ENCODE results near the gene CEP128.

CEP128 gene

DNA sequence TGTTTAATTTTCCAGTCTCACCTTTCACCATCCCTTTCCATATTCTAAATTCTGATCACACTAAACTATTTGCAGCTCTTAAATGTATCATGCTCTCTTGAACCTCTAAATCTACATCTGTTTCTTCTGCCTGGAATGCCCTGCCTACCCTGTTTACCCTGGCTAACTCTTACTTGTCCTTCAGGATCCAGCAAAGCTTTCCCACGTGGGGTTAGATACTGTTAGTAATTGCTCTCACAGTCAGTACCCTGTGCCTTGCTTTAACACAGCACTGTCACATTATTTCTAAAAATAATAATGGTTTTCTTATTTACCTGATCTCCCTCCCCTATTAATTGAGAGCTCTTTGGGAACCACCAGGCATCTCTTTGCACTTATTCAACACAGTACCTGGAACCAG, 333.0 kb downstream of the CEP128 start:
- H3K4me3 ChIP-seq (replicated peaks in 1 of 2; ENCODE audit: low read depth in 2 of 2, low read length in 2 of 2): no peak overlapping the region
- TF ChIP-seq, protein P1, sequence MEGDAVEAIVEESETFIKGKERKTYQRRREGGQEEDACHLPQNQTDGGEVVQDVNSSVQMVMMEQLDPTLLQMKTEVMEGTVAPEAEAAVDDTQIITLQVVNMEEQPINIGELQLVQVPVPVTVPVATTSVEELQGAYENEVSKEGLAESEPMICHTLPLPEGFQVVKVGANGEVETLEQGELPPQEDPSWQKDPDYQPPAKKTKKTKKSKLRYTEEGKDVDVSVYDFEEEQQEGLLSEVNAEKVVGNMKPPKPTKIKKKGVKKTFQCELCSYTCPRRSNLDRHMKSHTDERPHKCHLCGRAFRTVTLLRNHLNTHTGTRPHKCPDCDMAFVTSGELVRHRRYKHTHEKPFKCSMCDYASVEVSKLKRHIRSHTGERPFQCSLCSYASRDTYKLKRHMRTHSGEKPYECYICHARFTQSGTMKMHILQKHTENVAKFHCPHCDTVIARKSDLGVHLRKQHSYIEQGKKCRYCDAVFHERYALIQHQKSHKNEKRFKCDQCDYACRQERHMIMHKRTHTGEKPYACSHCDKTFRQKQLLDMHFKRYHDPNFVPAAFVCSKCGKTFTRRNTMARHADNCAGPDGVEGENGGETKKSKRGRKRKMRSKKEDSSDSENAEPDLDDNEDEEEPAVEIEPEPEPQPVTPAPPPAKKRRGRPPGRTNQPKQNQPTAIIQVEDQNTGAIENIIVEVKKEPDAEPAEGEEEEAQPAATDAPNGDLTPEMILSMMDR (IDR thresholded peaks at IDR 0.05; ENCODE audit: low read depth, low read length): no peak
- no peak for DNase-seq (ENCODE audit: low read depth in 2 of 2)

DNA sequence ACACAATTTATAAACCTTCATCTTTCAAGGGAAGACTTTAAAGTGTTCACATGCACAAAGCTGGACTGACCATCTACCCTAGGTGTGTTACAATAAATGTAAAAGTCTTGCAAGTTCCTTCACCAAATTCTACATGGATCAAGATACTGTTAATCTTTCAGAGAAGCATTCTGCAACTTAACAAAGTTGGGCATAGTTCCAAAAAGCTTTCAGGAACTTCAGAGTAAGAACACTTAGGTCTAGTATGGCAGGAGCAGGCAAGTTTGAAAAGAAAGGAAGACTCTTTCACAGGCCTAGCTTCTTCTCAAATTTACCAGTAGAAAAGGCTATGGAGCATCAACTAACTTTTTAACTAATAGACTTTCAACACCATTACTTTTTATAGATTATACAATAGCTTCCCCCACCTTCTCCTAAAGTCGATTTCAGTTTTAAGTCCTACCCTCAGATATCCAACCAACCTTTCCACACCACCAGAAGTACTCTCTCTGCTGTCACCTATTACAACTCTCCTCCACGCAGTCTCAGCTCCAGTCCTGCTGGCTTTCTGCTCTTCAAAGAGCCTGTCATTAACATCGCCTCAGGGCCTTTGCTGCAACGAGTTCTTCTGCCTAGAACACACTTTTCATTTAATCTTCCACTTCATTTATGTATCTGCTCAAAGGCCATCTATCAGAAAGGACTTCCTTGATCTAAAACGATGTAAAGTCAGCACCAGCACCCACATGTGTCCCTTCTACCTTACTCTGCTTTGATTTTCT, 333.9 kb downstream of the CEP128 start:
- TF ChIP-seq, protein P1 (IDR thresholded peaks at IDR 0.05; ENCODE audit: low read depth, low read length): no peak
- H3K4me3 ChIP-seq (replicated peaks in 1 of 2; ENCODE audit: low read depth in 2 of 2, low read length in 2 of 2): no peak overlapping the region
- DNase-seq (ENCODE audit: low read depth in 2 of 2): peak; percentile 28 to 84

DNA sequence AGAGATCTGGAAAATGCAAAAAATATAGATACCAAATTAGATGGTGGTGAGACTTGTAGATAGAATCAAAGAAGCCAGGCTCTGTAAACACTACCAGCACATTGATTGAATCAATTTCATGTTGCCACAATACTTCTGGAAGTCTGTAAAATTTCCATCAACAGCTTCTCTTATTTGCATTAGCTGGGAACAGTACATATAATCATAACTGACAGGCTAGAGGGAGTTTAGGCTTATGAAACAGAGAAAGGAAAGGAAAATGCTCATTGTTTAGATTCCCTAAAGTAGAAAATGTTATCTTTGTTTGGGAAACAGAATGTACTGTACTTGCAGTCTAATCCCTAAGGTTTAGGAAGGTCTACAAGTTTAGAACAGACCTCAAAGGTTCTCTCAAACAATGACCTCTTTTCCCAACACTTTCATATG, 335.2 kb downstream of the CEP128 start:
- TF ChIP-seq, protein P1 (IDR thresholded peaks at IDR 0.05; ENCODE audit: low read depth, low read length): no peak
- peak in 1 of 2 donors; percentile 81 for DNase-seq (ENCODE audit: low read depth in 2 of 2)
- H3K4me3 ChIP-seq (replicated peaks in 1 of 2; ENCODE audit: low read depth in 2 of 2, low read length in 2 of 2): no peak overlapping the region

DNA sequence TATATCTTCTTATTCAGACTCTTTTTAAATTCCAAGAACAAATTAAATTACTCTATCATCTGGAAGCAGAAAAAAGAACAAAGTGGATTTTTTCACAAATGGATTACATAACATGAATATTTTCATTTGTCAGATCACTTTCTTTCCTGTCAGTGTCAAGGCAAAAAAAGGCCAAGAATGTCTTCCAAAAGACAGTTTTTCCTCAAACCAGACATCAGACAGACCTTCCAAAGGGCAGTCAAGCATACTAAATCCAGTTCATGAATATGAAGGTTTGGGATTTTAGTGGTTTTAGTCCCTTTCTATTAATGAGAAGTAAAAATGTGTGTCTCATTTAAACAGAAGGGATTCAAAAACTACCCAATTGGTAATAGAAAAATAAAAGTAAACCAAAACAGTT, 336.0 kb downstream of the CEP128 start:
- H3K4me3 ChIP-seq (replicated peaks in 1 of 2; ENCODE audit: low read depth in 2 of 2, low read length in 2 of 2): no peak overlapping the region
- peak in 1 of 2 donors; percentile 35 for DNase-seq (ENCODE audit: low read depth in 2 of 2)
- TF ChIP-seq, protein P1 (IDR thresholded peaks at IDR 0.05; ENCODE audit: low read depth, low read length): no peak

DNA sequence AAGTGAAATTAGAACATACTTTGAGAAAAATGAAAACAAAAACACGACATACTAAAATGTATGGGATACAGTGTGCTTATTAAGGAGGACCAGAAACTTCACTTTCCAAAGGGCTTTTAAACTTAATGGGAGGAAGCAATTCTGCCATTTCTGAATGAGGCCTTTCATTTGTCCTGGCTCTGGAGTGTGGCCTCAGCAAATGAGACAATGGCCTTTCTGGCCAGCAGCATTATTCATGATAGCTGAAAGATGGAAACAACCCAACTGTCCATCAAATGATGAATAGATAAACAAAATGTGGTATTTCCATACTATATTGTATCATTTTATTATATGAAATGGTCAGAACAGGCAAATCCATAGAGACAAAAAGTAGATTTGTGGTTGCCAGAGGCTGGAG, 338.6 kb downstream of the CEP128 start:
- TF ChIP-seq, protein P1 (IDR thresholded peaks at IDR 0.05; ENCODE audit: low read depth, low read length): no peak
- no peak for DNase-seq (ENCODE audit: low read depth in 2 of 2)
- H3K4me3 ChIP-seq (replicated peaks in 1 of 2; ENCODE audit: low read depth in 2 of 2, low read length in 2 of 2): no peak overlapping the region

DNA sequence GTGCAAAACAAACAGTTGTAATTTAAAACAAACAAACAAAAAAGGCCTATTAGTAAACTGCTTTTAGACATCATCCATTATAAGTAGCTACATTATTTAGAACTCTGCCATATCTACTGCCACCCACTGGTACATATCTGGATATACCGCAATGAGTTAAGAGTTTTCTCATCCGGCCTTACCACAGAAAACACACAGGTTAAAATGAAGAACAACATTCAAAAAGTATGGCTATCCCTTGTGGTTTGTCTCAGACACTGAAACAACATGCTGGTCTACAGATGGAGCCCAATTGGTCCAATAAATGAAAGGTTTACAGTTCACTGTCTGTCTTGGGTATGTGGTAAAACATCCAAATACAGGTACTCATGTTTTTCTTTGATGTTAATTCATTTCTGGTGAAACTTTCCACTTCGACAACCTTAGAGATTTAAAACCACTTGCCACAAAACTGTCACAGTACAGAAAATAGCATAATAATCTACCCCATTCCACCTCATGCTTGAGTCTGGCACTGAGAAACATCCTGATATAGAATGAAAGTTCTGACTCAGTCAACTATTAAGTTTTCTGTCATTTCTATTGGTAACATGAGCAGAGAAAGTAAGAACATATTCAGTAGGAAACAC, 354.3 kb downstream of the CEP128 start:
- TF ChIP-seq, protein P1 (IDR thresholded peaks at IDR 0.05; ENCODE audit: low read depth, low read length): peak; percentile 68
- peak; percentile 69 to 73 for DNase-seq (ENCODE audit: low read depth in 2 of 2)
- no peak overlapping the region for H3K4me3 ChIP-seq (replicated peaks in 1 of 2; ENCODE audit: low read depth in 2 of 2, low read length in 2 of 2)

Data from cardiac fibroblast (primary cell).